ENCODE results near the gene D2HGDH. TPM values are rescaled to one million over a fixed set of nuclear protein-coding genes. Genes with fewer than 3 reads are reported as not detected.

D2HGDH gene
- total and polyA plus RNA-seq, 10 of the 15 experiments (the other 5 are each of a cell fraction or from before 2014, with no cell fraction given) = 0.52 to 32.1 (median 11.0) TPM

- Histone ChIP-seq H3K4me1 (ENCODE audit: control insufficient read depth, insufficient read depth, low read length) (no peaks in the 10 kb centered on the region), H3K36me3 (ENCODE audit: control insufficient read depth in 2 of 2, insufficient read depth in 2 of 2, low read length in 1 of 2) (no peaks in the 10 kb centered on the region), H3K79me2 (ENCODE audit: control insufficient read depth, insufficient read depth, low read length) (peaks cover 8% of the 10 kb centered on the region), H3K4me3 (no peak overlapping the region), H4K20me1 (ENCODE audit: control insufficient read depth, insufficient read depth) (no peaks in the 10 kb centered on the region; the same call in 1 of the 2 replicates), H3K27ac (ENCODE audit: control insufficient read depth, insufficient read depth) (no peak overlapping the region), H3K4me2 (ENCODE audit: control insufficient read depth, insufficient read depth) (no peak overlapping the region), H3K27me3 (replicated peaks in 1 of 2; ENCODE audit: control insufficient read depth in 2 of 2, insufficient read depth in 2 of 2, low read length in 1 of 2) (no peaks in the 10 kb centered on the region), H3K9me3 (replicated peaks; ENCODE audit: control insufficient read depth, insufficient read depth, low read length) (no peaks in the 10 kb centered on the region), H2AFZ (ENCODE audit: control insufficient read depth, low read depth, low read length) (no peak overlapping the region), H3K9ac (ENCODE audit: control insufficient read depth, insufficient read depth, low read length) (no peak overlapping the region)
- ChIA-PET RAD21 (ENCODE audit: unreplicated experiment) (no interaction called here), CTCF (no interaction called here), SMC1A (ENCODE audit: uncharacterized antibody, unreplicated experiment) (interaction anchor here (0.8 kb wide), 1 partner anchor 31 kb away, joined by 3 read pairs; no protein-coding TSS in a partner anchor), POLR2A (no interaction called here)
- in situ Hi-C loops (cut with MboI) = no loop called here
- ATAC-seq (no peak), FAIRE-seq (no peak), DNase-seq (ENCODE audit: low read depth, low spot score) (no peak)
- TF ChIP-seq RB1 (IDR thresholded peaks at IDR 0.05; ENCODE audit: borderline replicate concordance) = no peak
- TF ChIP-seq FOXK2 (IDR thresholded peaks at IDR 0.05) = no peak
- TF ChIP-seq BMI1 (IDR thresholded peaks at IDR 0.05; ENCODE audit: borderline replicate concordance) = no peak
- no peak for TF ChIP-seq ZNF384 (IDR thresholded peaks at IDR 0.05; ENCODE audit: borderline replicate concordance, low read depth, low read length)
- no peak for TF ChIP-seq RELA (IDR thresholded peaks at IDR 0.05; ENCODE audit: borderline replicate concordance, partially characterized antibody)
- TF ChIP-seq ZNF622 (IDR thresholded peaks at IDR 0.05) = no peak
- no peak for TF ChIP-seq SPI1 (IDR thresholded peaks at IDR 0.05; ENCODE audit: borderline replicate concordance, insufficient read depth, low read depth, low read length)
- no peak for TF ChIP-seq WRNIP1 (IDR thresholded peaks at IDR 0.05; ENCODE audit: borderline replicate concordance, low read depth, low read length)
- TF ChIP-seq PKNOX1 (IDR thresholded peaks at IDR 0.05) = no peak
- TF ChIP-seq CHD4 (IDR thresholded peaks at IDR 0.05) = no peak
- TF ChIP-seq NFYB (IDR thresholded peaks at IDR 0.05; ENCODE audit: insufficient read depth, low read depth, low read length) = no peak
- WGBS (ENCODE audit: insufficient coverage, insufficient replicate concordance, low lambda C conversion rate, missing lambda C conversion rate) = 65% methylated on average over 12 of the region's 12 CpGs
- no TSS peak for BruUV-seq (replicated peaks)
- intact Hi-C loops (cut with micrococcal nuclease; ENCODE audit: unreplicated experiment) = loop anchor here (5.0 to 10.0 kb wide), 2 partner anchors 43 to 114 kb away; partner anchors contain the start of gene DTYMK
These were observed 3.6 kb upstream of the D2HGDH start for GRCh38 chr2:241730671-241731293.
